Activated CD8-positive, alpha-beta T cell treated with anti-CD3 and anti-CD28 coated beads for 36 hours (primary cell): ENCODE data around the gene DLGAP1. TPM values are rescaled to one million over a fixed set of nuclear protein-coding genes. Genes with fewer than 3 reads are reported as not detected.

Experiments used
- ATAC-seq: fragments of 200-7000 bp; cut with Tn5 transposase; one replicate; pipeline ENCODE4 v1.10.0; 2021; ENCODE audit warnings: mild to moderate bottlenecking, moderate library complexity
- CTCF ChIA-PET: fragments of 350-600 bp; sonication (Branson Sonifier 250); formaldehyde crosslinking; loops from one replicate; lab custom pipeline; 2021; ENCODE audit warnings: antibody characterized with exemption; lab: Charles Lee
- POLR2A ChIA-PET: fragments of 350-600 bp; sonication (Branson Sonifier 250); formaldehyde crosslinking; loops from one replicate; lab custom pipeline; 2021; ENCODE audit warnings: antibody characterized with exemption; lab: Charles Lee
- DNase-seq: peaks from one replicate; pipeline ENCODE4 v3.0.0-alpha.2; 2020
- H3K27ac Mint-ChIP-seq: one replicate; pipeline ENCODE4 v1.8.0; 2021; ENCODE audit warnings: mild to moderate bottlenecking, mixed read lengths
- H3K27me3 Mint-ChIP-seq: one replicate; pipeline ENCODE4 v1.8.0; 2021; ENCODE audit warnings: mixed read lengths
- H3K36me3 Mint-ChIP-seq: one replicate; pipeline ENCODE4 v1.8.0; 2021; ENCODE audit warnings: low read depth, mixed read lengths
- H3K4me1 Mint-ChIP-seq: one replicate; pipeline ENCODE4 v1.8.0; 2021; ENCODE audit warnings: low read depth, mixed read lengths
- H3K4me3 Mint-ChIP-seq: one replicate; pipeline ENCODE4 v1.8.0; 2021; ENCODE audit warnings: mild to moderate bottlenecking, moderate library complexity, mixed read lengths
- H3K9me3 Mint-ChIP-seq: one replicate; pipeline ENCODE4 v1.8.0; 2021; ENCODE audit warnings: mixed read lengths
- intact Hi-C: fragments of 100-400 bp; cut with micrococcal nuclease; formaldehyde crosslinking; loops from one replicate; pipeline ENCODE4 v1.10.0; 2022
- total RNA-seq, 2 experiments: library from RNA; stranded (reverse); gene quantifications; one replicate each; pipeline ENCODE4 v1.2.3, GENCODE V29; 2021
- TF ChIP-seq, protein P1 (sequence below): fragments of 200-600 bp; IDR thresholded peaks from one replicate; pipeline ENCODE4 v1.8.0; 2022; ENCODE audit warnings: antibody characterized with exemption, mild to moderate bottlenecking

DLGAP1 gene
- total RNA-seq, 2 experiments from 2014 or later: not detected

DNA sequence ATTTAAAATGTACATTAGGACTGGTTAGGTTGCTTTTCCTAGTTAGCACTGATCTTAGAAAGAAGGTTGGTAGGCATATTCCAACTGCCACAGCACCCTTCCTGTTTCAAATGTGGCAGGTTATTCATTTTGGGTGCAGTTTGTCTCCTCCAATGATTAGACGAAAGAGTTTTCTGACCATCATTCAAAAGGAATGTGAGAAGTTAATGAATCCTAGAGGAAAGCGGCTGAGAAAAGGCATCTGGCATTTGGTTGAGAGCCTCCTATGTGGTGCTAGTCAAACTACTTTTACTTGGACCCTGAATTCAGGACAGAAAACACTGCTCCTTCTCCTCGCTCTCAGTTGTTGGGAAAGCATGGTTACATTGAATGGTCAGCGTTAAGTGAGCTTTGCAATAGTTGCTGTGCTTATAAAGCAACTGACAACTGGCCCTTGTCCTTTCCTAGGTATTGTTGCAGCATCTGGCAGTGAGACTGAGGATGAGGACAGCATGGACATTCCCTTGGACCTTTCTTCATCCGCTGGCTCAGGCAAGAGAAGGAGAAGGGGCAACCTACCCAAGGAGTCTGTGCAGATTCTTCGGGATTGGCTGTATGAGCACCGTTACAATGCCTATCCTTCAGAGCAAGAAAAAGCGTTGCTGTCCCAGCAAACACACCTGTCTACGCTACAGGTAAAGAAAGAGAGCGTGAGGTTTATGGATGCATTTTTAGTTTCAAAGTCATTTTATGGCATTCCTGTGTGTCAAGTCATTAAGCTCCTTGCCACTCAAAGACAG is 999.0 kb downstream of the DLGAP1 start:
- POLR2A ChIA-PET: interaction anchor here (1.4 kb wide), 1 partner anchor 159 kb away, joined by 3 read pairs; no protein-coding TSS in a partner anchor
- no peak for ATAC-seq
- Mint-ChIP-seq H3K9me3 (peaks cover 3% of the 10 kb centered on the region), H3K4me3 (no peak overlapping the region), H3K27me3 (no peaks in the 10 kb centered on the region), H3K36me3 (peaks cover 56% of the 10 kb centered on the region), H3K27ac (no peak overlapping the region), H3K4me1 (peaks cover 68% of the 10 kb centered on the region)
- intact Hi-C loops: no loop called here
- CTCF ChIA-PET: interaction anchor here (0.7 to 5.3 kb wide), 15 partner anchors 9 to 210 kb away, joined by 3 to 60 read pairs (median 9); no protein-coding TSS in a partner anchor
- TF ChIP-seq, protein P1, sequence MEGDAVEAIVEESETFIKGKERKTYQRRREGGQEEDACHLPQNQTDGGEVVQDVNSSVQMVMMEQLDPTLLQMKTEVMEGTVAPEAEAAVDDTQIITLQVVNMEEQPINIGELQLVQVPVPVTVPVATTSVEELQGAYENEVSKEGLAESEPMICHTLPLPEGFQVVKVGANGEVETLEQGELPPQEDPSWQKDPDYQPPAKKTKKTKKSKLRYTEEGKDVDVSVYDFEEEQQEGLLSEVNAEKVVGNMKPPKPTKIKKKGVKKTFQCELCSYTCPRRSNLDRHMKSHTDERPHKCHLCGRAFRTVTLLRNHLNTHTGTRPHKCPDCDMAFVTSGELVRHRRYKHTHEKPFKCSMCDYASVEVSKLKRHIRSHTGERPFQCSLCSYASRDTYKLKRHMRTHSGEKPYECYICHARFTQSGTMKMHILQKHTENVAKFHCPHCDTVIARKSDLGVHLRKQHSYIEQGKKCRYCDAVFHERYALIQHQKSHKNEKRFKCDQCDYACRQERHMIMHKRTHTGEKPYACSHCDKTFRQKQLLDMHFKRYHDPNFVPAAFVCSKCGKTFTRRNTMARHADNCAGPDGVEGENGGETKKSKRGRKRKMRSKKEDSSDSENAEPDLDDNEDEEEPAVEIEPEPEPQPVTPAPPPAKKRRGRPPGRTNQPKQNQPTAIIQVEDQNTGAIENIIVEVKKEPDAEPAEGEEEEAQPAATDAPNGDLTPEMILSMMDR: no peak
- no peak for DNase-seq

DNA sequence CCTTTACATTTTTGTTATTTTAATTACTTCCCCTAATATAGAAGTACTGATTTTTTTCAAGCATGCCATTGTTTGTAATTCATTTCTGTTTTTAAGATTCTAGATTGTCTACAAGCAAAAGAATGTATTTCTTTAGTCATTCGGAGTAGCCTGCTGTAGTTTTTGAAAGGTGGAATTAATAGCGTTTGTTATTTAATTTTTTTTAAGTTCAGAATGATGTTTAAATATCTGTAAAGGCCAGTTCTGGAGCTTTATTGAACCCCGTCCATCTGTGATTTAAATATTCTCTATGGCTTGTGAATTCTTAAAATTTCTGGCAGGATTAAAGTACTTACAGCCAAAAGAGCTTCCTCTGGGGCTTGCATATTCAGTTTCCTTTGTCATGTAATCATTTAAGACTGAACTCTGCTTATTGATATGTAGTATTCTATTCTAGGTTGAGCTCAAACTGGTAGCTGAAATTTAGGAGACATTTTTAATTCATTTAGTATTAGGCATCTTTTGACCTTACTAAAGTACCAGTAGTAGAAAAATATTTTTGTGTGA is 999.9 kb downstream of the DLGAP1 start:
- TF ChIP-seq, protein P1: peak; percentile 60
- POLR2A ChIA-PET: no interaction called here

GRCh38 chr18:3454365-3455089 is 1000.6 kb downstream of the DLGAP1 start:
- intact Hi-C loops: loop anchor here (5.0 kb wide), 3 partner anchors 172 to 213 kb away; partner anchors contain the start of gene MYL12B
- Mint-ChIP-seq H3K27ac (peak overlapping the region; percentile 99), H3K4me1 (peaks cover 61% of the 10 kb centered on the region), H3K27me3 (no peaks in the 10 kb centered on the region), H3K4me3 (peak overlapping the region; percentile 94), H3K36me3 (peaks cover 51% of the 10 kb centered on the region), H3K9me3 (no peaks in the 10 kb centered on the region)
- CTCF ChIA-PET: interaction anchor here (0.6 to 5.3 kb wide), 37 partner anchors 8 to 215 kb away, joined by 3 to 60 read pairs (median 6); no protein-coding TSS in a partner anchor
- DNase-seq (peak; percentile 39), ATAC-seq (no peak)
- POLR2A ChIA-PET: interaction anchor here (0.8 to 1.7 kb wide), 3 partner anchors 131 to 149 kb away, joined by 4 to 6 read pairs (median 4); no protein-coding TSS in a partner anchor
- TF ChIP-seq, protein P1: peak; percentile 83

More for the DNA sequence above, 999.9 kb downstream of the DLGAP1 start:
- Mint-ChIP-seq H3K27me3 (no peaks in the 10 kb centered on the region), H3K36me3 (peaks cover 52% of the 10 kb centered on the region), H3K27ac (peak overlapping the region; percentile 99), H3K9me3 (no peaks in the 10 kb centered on the region), H3K4me1 (peaks cover 62% of the 10 kb centered on the region), H3K4me3 (peak overlapping the region; percentile 94)
- CTCF ChIA-PET: interaction anchor here (0.8 to 5.3 kb wide), 31 partner anchors 7 to 215 kb away, joined by 3 to 60 read pairs (median 6); no protein-coding TSS in a partner anchor
- ATAC-seq (no peak), DNase-seq (no peak)
- intact Hi-C loops: no loop called here

DNA sequence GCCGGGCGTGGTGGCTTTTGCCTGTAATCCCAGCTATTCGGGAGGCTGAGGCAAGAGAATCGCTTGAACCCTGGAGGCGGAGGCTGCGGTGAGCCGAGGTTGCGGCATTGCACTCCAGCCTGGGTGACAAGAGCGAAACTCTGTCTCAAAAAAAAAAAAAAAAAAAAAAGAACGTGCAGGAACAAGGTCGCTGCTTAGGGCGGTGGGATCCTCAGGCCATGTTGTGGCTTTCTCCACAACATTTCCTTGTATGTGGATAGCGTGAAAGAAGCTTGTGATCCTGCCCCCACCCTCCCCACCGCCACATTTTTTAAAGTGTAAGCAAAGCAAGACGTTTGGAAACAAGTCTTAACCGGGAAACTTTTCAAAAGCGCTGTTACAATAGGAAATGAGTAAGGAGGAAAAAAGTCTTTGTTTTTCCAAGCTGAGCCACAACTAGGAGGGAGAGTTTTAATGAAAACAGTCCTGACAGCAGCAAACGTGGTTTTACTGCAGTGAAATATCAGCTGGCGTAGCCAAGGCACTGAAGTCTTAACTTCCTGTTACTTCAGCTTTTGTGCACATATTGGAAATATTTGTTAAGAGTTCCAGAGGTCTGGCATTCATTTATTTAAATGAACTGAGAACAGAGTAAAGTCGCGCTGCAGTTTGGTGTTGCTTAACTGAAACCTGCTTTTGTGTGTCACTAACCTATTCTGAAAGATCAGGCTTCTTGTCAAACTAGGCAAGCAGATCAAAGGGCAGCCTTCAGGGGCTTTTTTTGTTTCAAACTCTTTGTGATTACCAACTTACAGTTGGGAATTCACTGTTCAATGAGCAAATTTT is 1001.4 kb downstream of the DLGAP1 start:
- TF ChIP-seq, protein P1: no peak
- intact Hi-C loops: loop anchor here (5.0 kb wide), 3 partner anchors 171 to 214 kb away; partner anchors contain the start of gene MYL12B
- DNase-seq (peak; percentile 67), ATAC-seq (peak; percentile 8)
- H3K4me1 Mint-ChIP-seq: peaks cover 53% of the 10 kb centered on the region
- H3K27ac Mint-ChIP-seq: peak overlapping the region; percentile 99
- no peaks in the 10 kb centered on the region for H3K9me3 Mint-ChIP-seq
- POLR2A ChIA-PET: interaction anchor here (0.7 to 1.7 kb wide), 5 partner anchors 111 to 391 kb away, joined by 3 to 6 read pairs (median 4); no protein-coding TSS in a partner anchor
- CTCF ChIA-PET: interaction anchor here (0.6 to 5.3 kb wide), 34 partner anchors 8 to 212 kb away, joined by 3 to 60 read pairs (median 6); no protein-coding TSS in a partner anchor
- H3K4me3 Mint-ChIP-seq: peak overlapping the region; percentile 94
- H3K27me3 Mint-ChIP-seq: no peaks in the 10 kb centered on the region
- H3K36me3 Mint-ChIP-seq: peaks cover 44% of the 10 kb centered on the region
